Measurements from ENCODE around the gene PGM2L1. TPM values are rescaled to one million over a fixed set of nuclear protein-coding genes. Genes with fewer than 3 reads are reported as not detected.
A peak's percentile ranks its signal among the peaks of the same experiment; 100 is the strongest.

The PGM2L1 gene
- total RNA-seq, 1 donor from 2014 or later: 15.9 TPM

GRCh38 chr11:74326665-74327064 is 71.6 kb downstream of the PGM2L1 start:
- no peak overlapping the region for H3K27ac ChIP-seq

GRCh38 chr11:74325649-74326645 is 72.3 kb downstream of the PGM2L1 start:
- Mint-ChIP-seq H3K4me3 (no peak overlapping the region), H3K27me3 (ENCODE audit: insufficient read depth, low read depth) (peaks cover 2% of the 10 kb centered on the region), H3K36me3 (peaks cover 1% of the 10 kb centered on the region), H3K27ac (peak overlapping the region; percentile 43), H3K4me1 (peaks cover 15% of the 10 kb centered on the region), H3K9me3 (peaks cover 5% of the 10 kb centered on the region)
- Histone ChIP-seq H3K9ac (no peak overlapping the region), H3K79me2 (ENCODE audit: low read depth) (no peaks in the 10 kb centered on the region), H3K4me3 (no peak overlapping the region), H3K36me3 (no peaks in the 10 kb centered on the region), H3K27ac (no peak overlapping the region), H3F3A (ENCODE audit: low read depth) (no peaks in the 10 kb centered on the region), H2AFZ (replicated peaks) (no peak overlapping the region), H4K20me1 (ENCODE audit: low read depth) (no peaks in the 10 kb centered on the region), H3K9me3 (ENCODE audit: low read depth) (no peaks in the 10 kb centered on the region), H3K4me1 (no peaks in the 10 kb centered on the region), H3K4me2 (no peak overlapping the region), H3K27me3 (no peaks in the 10 kb centered on the region)
- TF ChIP-seq EZH2phosphoT487 (IDR thresholded peaks at IDR 0.05) (no peak), CTCF (IDR thresholded peaks at IDR 0.05) (no peak), EZH2 (IDR thresholded peaks at IDR 0.05) (no peak)
- no peak for DNase-seq (ENCODE audit: low spot score)

More at GRCh38 chr11:74326665-74327064, 71.6 kb downstream of the PGM2L1 start:
- Mint-ChIP-seq H3K4me1 (peaks cover 15% of the 10 kb centered on the region), H3K27ac (peak overlapping the region; percentile 65), H3K9me3 (peaks cover 5% of the 10 kb centered on the region), H3K36me3 (peaks cover 1% of the 10 kb centered on the region), H3K4me3 (no peak overlapping the region), H3K27me3 (ENCODE audit: insufficient read depth, low read depth) (peaks cover 2% of the 10 kb centered on the region)
- Histone ChIP-seq H4K20me1 (ENCODE audit: low read depth) (no peaks in the 10 kb centered on the region), H3K9ac (no peak overlapping the region), H3K27me3 (no peaks in the 10 kb centered on the region), H3F3A (ENCODE audit: low read depth) (no peaks in the 10 kb centered on the region), H3K79me2 (ENCODE audit: low read depth) (no peaks in the 10 kb centered on the region), H3K4me1 (no peaks in the 10 kb centered on the region), H2AFZ (replicated peaks) (no peak overlapping the region), H3K4me3 (no peak overlapping the region), H3K9me3 (ENCODE audit: low read depth) (no peaks in the 10 kb centered on the region), H3K4me2 (no peak overlapping the region), H3K36me3 (no peaks in the 10 kb centered on the region)
- no peak for DNase-seq (ENCODE audit: low spot score)
- TF ChIP-seq CTCF (IDR thresholded peaks at IDR 0.05) (no peak), EZH2 (IDR thresholded peaks at IDR 0.05) (no peak), EZH2phosphoT487 (IDR thresholded peaks at IDR 0.05) (no peak)

GRCh38 chr11:74322667-74323066 is 75.6 kb downstream of the PGM2L1 start:
- Histone ChIP-seq H4K20me1 (ENCODE audit: low read depth) (no peaks in the 10 kb centered on the region), H3K4me2 (no peak overlapping the region), H3K4me3 (no peak overlapping the region), H3K4me1 (no peaks in the 10 kb centered on the region), H3K79me2 (ENCODE audit: low read depth) (no peaks in the 10 kb centered on the region), H3K27me3 (no peaks in the 10 kb centered on the region), H3K9ac (no peak overlapping the region), H3K9me3 (ENCODE audit: low read depth) (no peaks in the 10 kb centered on the region), H3K36me3 (no peaks in the 10 kb centered on the region), H3K27ac (no peak overlapping the region), H2AFZ (replicated peaks) (no peak overlapping the region), H3F3A (ENCODE audit: low read depth) (no peaks in the 10 kb centered on the region)
- no peak for TF ChIP-seq EZH2 (IDR thresholded peaks at IDR 0.05)
- no peak for TF ChIP-seq EZH2phosphoT487 (IDR thresholded peaks at IDR 0.05)
- no peak for TF ChIP-seq CTCF (IDR thresholded peaks at IDR 0.05)
- H3K36me3 Mint-ChIP-seq: peaks cover 1% of the 10 kb centered on the region
- H3K9me3 Mint-ChIP-seq: peaks cover 5% of the 10 kb centered on the region
- peaks cover 23% of the 10 kb centered on the region for H3K4me1 Mint-ChIP-seq
- H3K4me3 Mint-ChIP-seq: no peak overlapping the region
- no peak for DNase-seq (ENCODE audit: low spot score)
- peak overlapping the region; percentile 40 for H3K27ac Mint-ChIP-seq
- H3K27me3 Mint-ChIP-seq (ENCODE audit: insufficient read depth, low read depth): peaks cover 2% of the 10 kb centered on the region

Measured in neural progenitor cell (in vitro differentiated cells).